ENCODE data around the gene CDYL2. TPM values are rescaled to one million over a fixed set of nuclear protein-coding genes. Genes with fewer than 3 reads are reported as not detected.

Gene CDYL2
- polyA plus RNA-seq, 3 donors: 0.76 to 2.8 (median 1.9) TPM

- 57 to 70% (median 66%) methylated on average over 3 of the region's 3 CpGs for WGBS, 3 donors
These were observed 247.9 kb downstream of the CDYL2 start for GRCh38 chr16:80556481-80556880.

GRCh38 chr16:80554033-80554432 lies 250.4 kb downstream of the CDYL2 start:
- no peak overlapping the region for H3K27ac ChIP-seq (ENCODE audit: low read depth, low read length)
- 6 to 21% (median 17%) methylated on average over 2 of the region's 2 CpGs for WGBS, 3 donors

More at GRCh38 chr16:80556481-80556880, 247.9 kb downstream of the CDYL2 start:
- H3K27ac ChIP-seq (ENCODE audit: low read depth, low read length): no peak overlapping the region

- no peak overlapping the region for H3K27ac ChIP-seq (ENCODE audit: low read depth, low read length)
- WGBS, 3 donors: 48 to 63% (median 63%) methylated on average over 5 of the region's 5 CpGs
These were observed 252.1 kb downstream of the CDYL2 start for GRCh38 chr16:80552277-80552676.

Other genes with a start within 250 kb of the CDYL2 start
- 10 to 100 TPM; 43.4 to 77.3 (median 66.1) TPM for gene CMC2, start 202.3 kb upstream of the CDYL2 start, polyA plus RNA-seq
- 1 to 10 TPM; 2.6 to 7.0 (median 6.6) TPM for gene CENPN, start 202.6 kb upstream of the CDYL2 start, polyA plus RNA-seq
- gene ATMIN, start 231.2 kb upstream of the CDYL2 start, polyA plus RNA-seq: 10 to 100 TPM in 2 of 3 donors, 1 to 10 TPM in 1; 8.5 to 17.2 (median 12.9) TPM

Data from adipose tissue (tissue), 3 donors.